Activated CD8-positive, alpha-beta T cell treated with anti-CD3 and anti-CD28 coated beads, Interleukin-2, amount 10 ng/mL, durations not matched to agents 7 days and 5 days (primary cell): ENCODE results near the gene PRKCG. TPM values are rescaled to one million over a fixed set of nuclear protein-coding genes. Genes with fewer than 3 reads are reported as not detected.
"Not testable (repeated sequence)": the region's sequence is repeated elsewhere in the genome, so short reads cannot be mapped to it uniquely, and the experiment has no call there.

Experiments used
- ATAC-seq: fragments of 150-1000 bp; cut with Tn5 transposase; one replicate; pipeline ENCODE4 v1.10.0; 2021; ENCODE audit warnings: moderate library complexity
- CTCF ChIA-PET: fragments of 350-600 bp; sonication (Branson Sonifier 250); formaldehyde crosslinking; loops from one replicate; lab custom pipeline; 2021; ENCODE audit warnings: antibody characterized with exemption; lab: Charles Lee
- POLR2A ChIA-PET: fragments of 350-600 bp; sonication (Branson Sonifier 250); formaldehyde crosslinking; loops from one replicate; lab custom pipeline; 2021; ENCODE audit warnings: antibody characterized with exemption; lab: Charles Lee
- DNase-seq: peaks from one replicate; pipeline ENCODE4 v3.0.0-alpha.2; 2020
- H3K27ac Mint-ChIP-seq: one replicate; pipeline ENCODE4 v1.8.0; 2021; ENCODE audit warnings: mild to moderate bottlenecking, mixed read lengths
- H3K27me3 Mint-ChIP-seq: one replicate; pipeline ENCODE4 v1.8.0; 2021; ENCODE audit warnings: low read depth, mixed read lengths
- H3K36me3 Mint-ChIP-seq: one replicate; pipeline ENCODE4 v1.8.0; 2021; ENCODE audit warnings: low read depth, mixed read lengths
- H3K4me1 Mint-ChIP-seq: one replicate; pipeline ENCODE4 v1.8.0; 2021; ENCODE audit warnings: low read depth, mixed read lengths
- H3K4me3 Mint-ChIP-seq: one replicate; pipeline ENCODE4 v1.8.0; 2021; ENCODE audit warnings: mild to moderate bottlenecking, mixed read lengths
- H3K9me3 Mint-ChIP-seq: one replicate; pipeline ENCODE4 v1.8.0; 2022; ENCODE audit warnings: mixed read lengths; ENCODE audit not compliant: insufficient read depth
- total RNA-seq, 2 experiments: library from RNA; stranded (reverse); gene quantifications; one replicate each; pipeline ENCODE4 v1.2.3, GENCODE V29; 2021

PRKCG gene
- total RNA-seq, 2 experiments from 2014 or later, result not detected

- Mint-ChIP-seq H3K9me3 (no peaks in the 10 kb centered on the region), H3K4me3 (no peak overlapping the region), H3K27ac (no peak overlapping the region), H3K27me3 (peaks cover 14% of the 10 kb centered on the region), H3K36me3 (no peaks in the 10 kb centered on the region), H3K4me1 (no peaks in the 10 kb centered on the region)
- ChIA-PET CTCF (interaction anchor here (1.2 kb wide), 1 partner anchor 105 kb away, joined by 3 read pairs; no protein-coding TSS in a partner anchor), POLR2A (no interaction called here)
- DNase-seq (no peak), ATAC-seq (no peak)
These were observed 65.6 kb downstream of the PRKCG start for GRCh38 chr19:53947624-53948023.

GRCh38 chr19:53948611-53949010 lies 66.6 kb downstream of the PRKCG start:
- not testable (repeated sequence) for H3K27me3 Mint-ChIP-seq, ATAC-seq

GRCh38 chr19:53951436-53951835 lies 69.4 kb downstream of the PRKCG start:
- H3K4me3 Mint-ChIP-seq, result no peak overlapping the region
- no peaks in the 10 kb centered on the region for H3K9me3 Mint-ChIP-seq
- ChIA-PET POLR2A (no interaction called here), CTCF (no interaction called here)
- DNase-seq (no peak), ATAC-seq (no peak)
- H3K27me3 Mint-ChIP-seq, result peaks cover 6% of the 10 kb centered on the region
- no peak overlapping the region for H3K27ac Mint-ChIP-seq
- no peaks in the 10 kb centered on the region for H3K36me3 Mint-ChIP-seq
- H3K4me1 Mint-ChIP-seq, result no peaks in the 10 kb centered on the region

More at GRCh38 chr19:53948611-53949010, 66.6 kb downstream of the PRKCG start:
- DNase-seq, H3K27ac Mint-ChIP-seq, H3K4me1 Mint-ChIP-seq, CTCF ChIA-PET, H3K9me3 Mint-ChIP-seq, POLR2A ChIA-PET, H3K36me3 Mint-ChIP-seq, H3K4me3 Mint-ChIP-seq: not testable (repeated sequence)

GRCh38 chr19:53951947-53952346 lies 70.0 kb downstream of the PRKCG start:
- POLR2A ChIA-PET, result no interaction called here
- CTCF ChIA-PET, result no interaction called here
- Mint-ChIP-seq H3K36me3 (no peaks in the 10 kb centered on the region), H3K4me1 (no peaks in the 10 kb centered on the region), H3K9me3 (no peaks in the 10 kb centered on the region), H3K4me3 (no peak overlapping the region), H3K27me3 (peaks cover 10% of the 10 kb centered on the region), H3K27ac (no peak overlapping the region)
- no peak for ATAC-seq
- no peak for DNase-seq

GRCh38 chr19:53953383-53953782 lies 71.4 kb downstream of the PRKCG start:
- ATAC-seq (no peak), DNase-seq (no peak)
- no peaks in the 10 kb centered on the region for H3K36me3 Mint-ChIP-seq
- H3K9me3 Mint-ChIP-seq, result no peaks in the 10 kb centered on the region
- no peak overlapping the region for H3K27ac Mint-ChIP-seq
- peaks cover 20% of the 10 kb centered on the region for H3K27me3 Mint-ChIP-seq
- no peak overlapping the region for H3K4me3 Mint-ChIP-seq
- no peaks in the 10 kb centered on the region for H3K4me1 Mint-ChIP-seq
- CTCF ChIA-PET, result no interaction called here
- POLR2A ChIA-PET, result no interaction called here

Other genes with a start within 250 kb of the PRKCG start
- not detected for gene NLRP12, start 57.9 kb upstream of the PRKCG start, total RNA-seq
- 10 to 100 TPM; 92.9 to 98.1 TPM for gene MYADM, start 14.3 kb upstream of the PRKCG start, total RNA-seq
- not detected for gene CACNG7, start 27.1 kb downstream of the PRKCG start, total RNA-seq
- gene CACNG8, start 80.7 kb downstream of the PRKCG start, total RNA-seq, result not detected
- not detected for gene CACNG6, start 109.4 kb downstream of the PRKCG start, total RNA-seq
- not detected for gene VSTM1, start 181.7 kb downstream of the PRKCG start, total RNA-seq
- not detected for gene TARM1, start 199.2 kb downstream of the PRKCG start, total RNA-seq
- under 1 TPM; 0.34 to 0.42 TPM for gene OSCAR, start 218.6 kb downstream of the PRKCG start, total RNA-seq
- 100 to 1,000 TPM; 138 to 152 TPM for gene NDUFA3, start 220.7 kb downstream of the PRKCG start, total RNA-seq
- 10 to 100 TPM; 50.9 to 51.4 TPM for gene TFPT, start 233.5 kb downstream of the PRKCG start, total RNA-seq
- 10 to 100 TPM; 77.5 to 82.8 TPM for gene PRPF31, start 233.6 kb downstream of the PRKCG start, total RNA-seq